Measurements from ENCODE around the gene LRFN3.

The LRFN3 gene

DNA sequence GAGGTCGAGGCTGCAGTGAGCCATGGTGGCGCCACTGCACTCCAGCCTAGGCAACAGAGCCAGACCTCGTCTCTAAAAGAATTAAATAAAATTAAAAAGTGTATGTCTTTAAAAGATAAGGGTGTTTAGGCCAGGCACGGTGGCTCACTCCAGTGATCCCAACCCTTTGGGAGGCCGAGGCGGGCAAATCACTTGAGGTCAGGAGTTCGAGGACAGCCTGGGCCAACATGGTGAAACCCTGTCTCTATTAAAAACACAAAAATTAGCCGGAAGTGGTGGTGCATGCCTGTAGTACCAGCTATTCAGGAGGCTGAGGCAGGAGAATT, 51.4 kb downstream of the LRFN3 start:
- Histone ChIP-seq H3K27me3 (ENCODE audit: insufficient read depth, poor library complexity, severe bottlenecking) (peaks cover 11% of the 10 kb centered on the region), H3K9me3 (ENCODE audit: severe bottlenecking) (no peaks in the 10 kb centered on the region), H3K4me3 (ENCODE audit: severe bottlenecking) (no peak overlapping the region), H3K4me1 (ENCODE audit: insufficient read depth, poor library complexity, severe bottlenecking) (no peaks in the 10 kb centered on the region), H3K27ac (ENCODE audit: poor library complexity, severe bottlenecking) (no peak overlapping the region), H3K36me3 (ENCODE audit: low read depth) (no peaks in the 10 kb centered on the region)
- no peak for DNase-seq (ENCODE audit: low spot score)
- no peak for ATAC-seq (ENCODE audit: low read depth)
- TF ChIP-seq, protein P1, sequence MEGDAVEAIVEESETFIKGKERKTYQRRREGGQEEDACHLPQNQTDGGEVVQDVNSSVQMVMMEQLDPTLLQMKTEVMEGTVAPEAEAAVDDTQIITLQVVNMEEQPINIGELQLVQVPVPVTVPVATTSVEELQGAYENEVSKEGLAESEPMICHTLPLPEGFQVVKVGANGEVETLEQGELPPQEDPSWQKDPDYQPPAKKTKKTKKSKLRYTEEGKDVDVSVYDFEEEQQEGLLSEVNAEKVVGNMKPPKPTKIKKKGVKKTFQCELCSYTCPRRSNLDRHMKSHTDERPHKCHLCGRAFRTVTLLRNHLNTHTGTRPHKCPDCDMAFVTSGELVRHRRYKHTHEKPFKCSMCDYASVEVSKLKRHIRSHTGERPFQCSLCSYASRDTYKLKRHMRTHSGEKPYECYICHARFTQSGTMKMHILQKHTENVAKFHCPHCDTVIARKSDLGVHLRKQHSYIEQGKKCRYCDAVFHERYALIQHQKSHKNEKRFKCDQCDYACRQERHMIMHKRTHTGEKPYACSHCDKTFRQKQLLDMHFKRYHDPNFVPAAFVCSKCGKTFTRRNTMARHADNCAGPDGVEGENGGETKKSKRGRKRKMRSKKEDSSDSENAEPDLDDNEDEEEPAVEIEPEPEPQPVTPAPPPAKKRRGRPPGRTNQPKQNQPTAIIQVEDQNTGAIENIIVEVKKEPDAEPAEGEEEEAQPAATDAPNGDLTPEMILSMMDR (IDR thresholded peaks at IDR 0.05; ENCODE audit: poor library complexity, severe bottlenecking), result no peak

DNA sequence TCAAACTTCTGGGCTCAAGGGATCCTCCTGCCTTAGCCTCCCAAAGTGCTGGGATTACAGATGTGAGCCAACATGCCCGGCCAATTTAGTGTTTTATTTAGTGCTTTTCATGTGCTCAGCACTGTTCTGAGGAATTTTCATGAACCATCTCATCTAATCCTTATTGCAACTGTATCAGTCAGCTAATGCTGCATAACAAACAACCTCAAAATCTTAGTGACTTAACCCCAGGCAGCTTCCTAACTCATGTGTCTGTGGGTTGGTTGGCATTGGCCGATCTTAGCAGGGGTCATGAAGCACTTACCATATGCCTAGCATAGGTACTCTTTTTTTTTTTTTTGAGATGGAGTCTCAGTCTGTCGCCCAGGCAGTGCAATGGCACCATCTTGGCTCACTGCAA, 52.6 kb downstream of the LRFN3 start:
- Histone ChIP-seq H3K4me3 (ENCODE audit: severe bottlenecking) (no peak overlapping the region), H3K4me1 (ENCODE audit: insufficient read depth, poor library complexity, severe bottlenecking) (no peaks in the 10 kb centered on the region), H3K9me3 (ENCODE audit: severe bottlenecking) (no peaks in the 10 kb centered on the region), H3K36me3 (ENCODE audit: low read depth) (no peaks in the 10 kb centered on the region), H3K27me3 (ENCODE audit: insufficient read depth, poor library complexity, severe bottlenecking) (peaks cover 11% of the 10 kb centered on the region), H3K27ac (ENCODE audit: poor library complexity, severe bottlenecking) (no peak overlapping the region)
- TF ChIP-seq, protein P1 (IDR thresholded peaks at IDR 0.05; ENCODE audit: poor library complexity, severe bottlenecking), result no peak
- no peak for ATAC-seq (ENCODE audit: low read depth)
- DNase-seq (ENCODE audit: low spot score), result no peak

DNA sequence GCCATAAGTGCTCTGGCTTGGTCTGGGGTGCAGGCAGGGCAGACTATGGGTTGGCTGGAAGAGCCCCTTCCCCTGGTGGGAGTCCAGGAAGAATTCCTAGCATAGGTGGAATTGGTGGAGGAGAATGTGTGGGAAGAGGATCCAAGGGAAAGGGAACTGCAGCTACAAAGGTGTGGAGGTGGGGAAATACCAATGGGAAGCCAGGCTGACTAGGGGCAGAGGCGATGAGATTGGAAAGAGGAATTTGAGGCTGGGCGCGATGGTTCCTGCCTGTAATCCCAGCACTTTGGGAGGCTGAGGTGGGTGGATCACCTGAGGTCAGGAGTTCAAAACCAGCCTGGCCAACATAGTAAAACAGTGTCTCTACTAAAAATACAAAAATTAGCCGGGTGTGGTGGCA, 54.0 kb downstream of the LRFN3 start:
- no peaks in the 10 kb centered on the region for H3K9me3 ChIP-seq (ENCODE audit: severe bottlenecking)
- H3K4me1 ChIP-seq (ENCODE audit: insufficient read depth, poor library complexity, severe bottlenecking), result peaks cover 3% of the 10 kb centered on the region
- no peak overlapping the region for H3K4me3 ChIP-seq (ENCODE audit: severe bottlenecking)
- H3K27me3 ChIP-seq (ENCODE audit: insufficient read depth, poor library complexity, severe bottlenecking), result peaks cover 11% of the 10 kb centered on the region
- no peaks in the 10 kb centered on the region for H3K36me3 ChIP-seq (ENCODE audit: low read depth)
- no peak for ATAC-seq (ENCODE audit: low read depth)
- TF ChIP-seq, protein P1 (IDR thresholded peaks at IDR 0.05; ENCODE audit: poor library complexity, severe bottlenecking), result no peak
- DNase-seq (ENCODE audit: low spot score), result no peak
- H3K27ac ChIP-seq (ENCODE audit: poor library complexity, severe bottlenecking), result no peak overlapping the region

DNA sequence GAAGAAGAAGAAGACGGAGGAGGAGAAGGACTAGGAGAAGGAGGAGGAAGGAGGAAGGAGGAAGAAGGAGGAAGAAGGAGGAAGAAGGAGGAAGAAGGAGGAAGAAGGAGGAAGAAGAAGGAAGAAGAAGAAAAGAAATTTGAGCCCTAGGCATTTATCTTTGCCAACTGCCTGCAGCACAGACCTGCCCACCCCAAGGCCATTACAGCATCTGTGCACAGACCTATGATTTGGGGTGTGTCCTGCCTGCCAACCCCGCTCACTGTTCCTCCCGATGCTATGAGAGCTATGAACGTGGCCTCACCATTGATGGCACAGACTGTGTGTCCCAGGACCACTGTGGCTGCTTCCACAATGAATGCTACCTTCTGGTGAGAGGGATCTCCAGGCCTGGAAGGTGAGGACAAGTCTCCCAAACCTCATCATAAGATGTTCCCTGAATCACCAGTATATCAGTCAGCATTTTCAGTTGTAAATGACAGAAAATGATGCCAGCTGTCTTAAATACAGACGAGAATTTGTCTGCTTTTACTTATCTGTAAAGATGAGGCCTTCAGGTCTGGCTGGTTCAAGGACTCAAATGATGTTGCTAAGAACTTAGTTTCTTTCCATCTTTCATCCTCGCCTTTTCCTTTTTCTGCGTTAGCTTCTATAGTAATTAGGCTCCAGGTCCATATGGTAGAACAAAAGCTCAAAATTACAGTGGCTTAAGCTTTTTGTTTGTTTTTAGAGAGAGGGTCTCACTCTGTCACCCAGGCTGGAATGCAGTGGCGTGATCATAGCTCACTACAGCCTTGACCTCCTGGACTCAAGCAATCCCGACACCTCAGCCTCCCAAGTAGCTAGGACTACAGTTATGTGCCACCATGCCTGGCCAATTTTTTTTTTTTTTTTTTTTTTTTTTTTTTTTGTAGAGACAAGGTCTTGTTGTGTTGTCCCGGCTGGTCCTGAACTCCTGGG, 54.9 kb downstream of the LRFN3 start:
- Histone ChIP-seq H3K4me1 (ENCODE audit: insufficient read depth, poor library complexity, severe bottlenecking) (peaks cover 3% of the 10 kb centered on the region), H3K9me3 (ENCODE audit: severe bottlenecking) (no peaks in the 10 kb centered on the region), H3K27ac (ENCODE audit: poor library complexity, severe bottlenecking) (no peak overlapping the region), H3K36me3 (ENCODE audit: low read depth) (no peaks in the 10 kb centered on the region), H3K4me3 (ENCODE audit: severe bottlenecking) (no peak overlapping the region), H3K27me3 (ENCODE audit: insufficient read depth, poor library complexity, severe bottlenecking) (peaks cover 11% of the 10 kb centered on the region)
- TF ChIP-seq, protein P1 (IDR thresholded peaks at IDR 0.05; ENCODE audit: poor library complexity, severe bottlenecking), result no peak
- ATAC-seq (ENCODE audit: low read depth) (no peak), DNase-seq (ENCODE audit: low spot score) (no peak)
